ENCODE measurements around the gene SLC17A1.
A peak's percentile ranks its signal among the peaks of the same experiment; 100 is the strongest.

The SLC17A1 gene, protein sequence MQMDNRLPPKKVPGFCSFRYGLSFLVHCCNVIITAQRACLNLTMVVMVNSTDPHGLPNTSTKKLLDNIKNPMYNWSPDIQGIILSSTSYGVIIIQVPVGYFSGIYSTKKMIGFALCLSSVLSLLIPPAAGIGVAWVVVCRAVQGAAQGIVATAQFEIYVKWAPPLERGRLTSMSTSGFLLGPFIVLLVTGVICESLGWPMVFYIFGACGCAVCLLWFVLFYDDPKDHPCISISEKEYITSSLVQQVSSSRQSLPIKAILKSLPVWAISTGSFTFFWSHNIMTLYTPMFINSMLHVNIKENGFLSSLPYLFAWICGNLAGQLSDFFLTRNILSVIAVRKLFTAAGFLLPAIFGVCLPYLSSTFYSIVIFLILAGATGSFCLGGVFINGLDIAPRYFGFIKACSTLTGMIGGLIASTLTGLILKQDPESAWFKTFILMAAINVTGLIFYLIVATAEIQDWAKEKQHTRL

DNA sequence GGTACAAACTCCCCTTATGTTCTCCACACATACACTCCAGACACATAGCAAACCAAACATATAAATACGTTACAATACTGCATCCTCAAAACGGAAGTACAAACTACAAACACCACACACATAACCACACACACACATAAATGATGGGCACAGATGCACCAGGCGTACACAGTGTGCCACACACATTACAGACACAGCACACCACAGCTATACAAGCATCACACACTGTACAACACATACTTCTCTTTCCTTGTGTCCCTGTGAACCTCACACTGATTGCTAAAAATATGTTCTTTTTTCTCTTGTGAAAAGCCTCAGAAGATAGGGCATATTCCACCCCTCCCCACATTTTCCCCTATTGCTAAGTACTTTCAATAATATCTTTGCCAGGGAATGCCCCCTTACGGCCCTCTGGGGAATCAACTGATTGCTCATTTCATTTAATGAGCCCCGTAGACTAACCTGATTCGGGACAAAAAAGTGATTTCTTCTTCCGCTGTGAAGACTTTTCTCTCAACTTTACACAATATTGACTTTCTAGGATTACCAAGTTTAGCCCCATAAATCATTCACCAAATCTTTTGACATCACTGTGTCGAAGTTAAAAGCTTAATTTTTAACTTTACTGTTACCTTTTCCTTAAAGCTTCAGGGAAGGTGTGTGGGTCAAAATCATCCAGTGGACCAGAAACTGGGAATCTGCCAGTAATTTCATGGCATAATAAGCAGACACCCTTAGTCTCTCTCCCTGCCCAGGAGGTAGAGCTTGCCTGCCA, at the start of gene SLC17A1:
SLC17A1 (minus strand) TSS at position 521 of the 775 bp plus-strand sequence. CDS start 1,495 bp downstream, outside the sequence.
- FAIRE-seq = no peak

DNA sequence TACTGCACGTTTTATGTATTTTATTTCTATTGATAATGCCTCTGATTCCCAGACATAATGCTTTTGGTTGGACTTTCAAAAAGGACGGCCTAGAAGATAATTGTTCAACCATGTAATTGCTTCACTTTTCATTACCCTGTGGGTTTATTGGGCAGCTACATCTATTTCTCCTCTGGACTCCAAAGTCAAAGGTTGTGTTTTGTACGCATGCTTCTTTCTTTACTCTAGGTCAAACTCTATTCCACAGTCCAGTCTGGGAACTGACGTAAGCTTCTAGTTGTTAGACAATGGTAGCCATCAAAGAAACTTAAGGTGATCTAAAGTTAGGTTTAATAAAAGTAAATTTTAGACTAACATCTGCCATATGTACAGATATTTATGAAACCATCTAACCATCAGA, 48.7 kb upstream of the SLC17A1 start:
- FAIRE-seq = no peak

DNA sequence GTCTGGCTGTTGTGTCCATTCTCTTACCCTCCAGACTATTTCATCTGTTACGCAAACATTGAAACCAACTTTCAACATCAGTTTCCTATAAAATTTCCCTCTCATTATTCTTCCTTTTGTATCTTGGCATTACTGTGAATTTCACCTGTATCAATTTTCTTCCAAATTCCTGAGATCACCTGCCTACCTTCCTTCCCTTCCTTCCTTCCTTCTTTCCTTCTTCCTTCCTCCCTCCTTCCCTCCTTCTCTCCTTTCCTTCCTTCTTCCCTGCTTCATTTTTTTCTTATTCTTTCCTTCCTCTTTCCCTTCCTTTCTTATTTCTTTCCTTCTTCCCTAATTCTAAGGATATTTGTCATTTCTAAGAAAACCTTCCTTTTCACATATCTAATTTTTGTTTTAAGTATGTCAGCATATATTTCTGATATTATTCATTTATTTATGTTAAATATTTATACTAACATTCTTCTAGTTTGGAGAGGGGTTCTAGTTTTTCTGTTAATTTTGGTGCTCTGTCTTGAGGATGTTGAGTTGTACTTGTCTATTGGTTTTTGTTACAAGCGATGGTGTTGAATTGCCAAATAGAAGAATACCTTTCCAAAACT, 47.0 kb upstream of the SLC17A1 start:
- no peak for FAIRE-seq

DNA sequence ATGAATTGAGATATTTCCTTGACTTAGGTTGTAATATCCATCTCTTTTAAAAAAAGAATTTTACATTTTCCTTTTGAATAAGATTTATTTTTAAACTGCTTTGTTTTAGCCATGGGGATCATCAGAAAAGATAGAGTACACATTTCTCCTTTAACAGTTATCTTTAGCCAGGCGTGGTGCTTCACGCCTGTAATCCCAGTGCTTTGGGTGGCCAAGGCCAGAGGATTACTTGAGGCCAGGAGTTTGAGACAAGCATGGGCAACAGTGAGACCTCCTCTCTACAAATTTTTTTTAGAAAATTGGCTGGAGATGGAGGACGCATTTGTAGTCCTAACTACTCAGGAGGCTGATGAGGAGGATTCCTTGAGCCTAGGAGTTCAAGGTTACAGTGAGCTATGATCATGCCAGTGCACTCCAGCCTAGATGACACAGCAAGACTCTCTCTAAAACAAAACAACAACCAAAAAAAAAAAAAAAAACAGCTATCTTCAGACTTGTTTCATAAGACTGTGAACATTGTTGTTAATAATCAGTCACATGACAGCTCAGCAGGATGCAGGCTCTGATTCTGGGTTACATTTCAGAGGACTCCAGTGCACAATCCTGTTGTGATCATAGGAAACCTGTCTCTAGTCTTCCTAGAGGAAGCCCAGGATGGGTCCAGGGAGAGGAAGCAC, 44.2 kb upstream of the SLC17A1 start:
- FAIRE-seq = no peak

DNA sequence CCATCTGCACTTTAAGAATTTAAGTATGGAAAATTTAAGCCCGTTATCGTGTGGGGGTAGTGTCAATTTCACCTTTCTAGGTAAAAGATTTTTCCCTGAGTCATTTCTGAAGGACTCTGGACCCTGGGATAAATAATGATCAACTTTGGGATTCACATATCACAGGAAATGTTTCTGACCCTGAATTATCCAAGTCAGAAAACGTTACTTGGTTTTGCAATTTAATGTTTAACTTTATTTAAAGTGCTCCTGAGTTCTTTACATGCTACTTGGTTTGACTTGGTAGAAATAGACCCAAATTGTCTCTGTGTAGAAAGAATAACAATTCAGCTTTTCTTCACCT, 43.7 kb upstream of the SLC17A1 start:
- no peak for FAIRE-seq

DNA sequence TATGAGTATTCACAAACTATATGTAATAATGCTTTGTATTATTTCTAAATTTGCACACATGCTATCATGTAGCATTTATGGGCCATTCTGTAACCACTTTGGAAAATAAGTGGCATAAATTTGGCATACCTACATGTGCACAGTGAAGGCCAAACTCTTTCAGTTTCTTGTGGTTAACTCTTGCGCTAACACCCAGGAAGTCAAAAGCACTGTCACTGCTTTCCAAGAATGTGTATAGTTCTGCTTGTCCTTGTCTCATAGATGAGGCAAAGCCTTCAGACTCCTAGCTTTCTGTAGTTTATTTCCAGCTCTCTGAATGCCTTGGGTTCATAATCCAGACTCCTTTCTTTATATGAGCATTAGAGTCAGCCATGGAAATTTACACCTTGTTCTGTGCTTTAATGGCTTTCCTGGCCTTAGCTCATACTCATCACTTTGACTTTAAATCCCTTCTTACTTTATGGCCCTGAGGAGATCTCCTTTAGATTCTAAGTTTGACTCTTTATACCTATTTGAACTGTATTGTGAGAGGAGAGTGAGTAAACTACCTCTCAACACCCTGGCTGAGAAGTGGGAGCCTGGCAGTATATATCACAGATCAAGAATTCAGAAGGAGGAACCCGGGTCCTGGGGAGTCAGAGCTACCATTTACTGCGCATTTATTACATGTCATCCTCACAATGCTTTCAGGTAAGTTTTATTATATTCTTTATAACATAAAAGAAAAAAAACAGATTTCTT, 43.1 kb upstream of the SLC17A1 start:
- no peak for FAIRE-seq

DNA sequence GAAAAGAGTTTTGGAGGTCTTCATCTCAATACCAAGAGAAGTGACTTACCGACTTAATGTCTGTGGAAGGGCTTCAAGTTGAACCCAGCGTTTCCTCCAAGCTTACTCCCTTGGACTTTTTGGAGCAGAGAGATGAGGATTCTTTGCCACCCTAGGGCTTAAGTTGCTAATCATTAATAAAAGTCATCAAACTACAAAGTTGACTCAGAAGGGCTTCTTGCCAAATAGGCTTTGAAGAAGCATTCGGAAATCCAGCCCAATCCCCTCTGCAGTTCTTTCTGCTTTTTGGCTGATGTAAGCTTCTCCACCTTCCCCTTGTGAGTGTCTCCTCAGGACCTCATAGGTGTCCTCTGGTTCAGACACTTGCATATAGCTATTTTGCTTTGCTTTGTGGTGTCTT, 42.3 kb upstream of the SLC17A1 start, which contains the start of gene SLC17A3:
SLC17A3 (minus strand) TSS at position 126 of the 400 bp plus-strand sequence. CDS start 5,856 bp downstream, outside the sequence.
- FAIRE-seq = no peak

DNA sequence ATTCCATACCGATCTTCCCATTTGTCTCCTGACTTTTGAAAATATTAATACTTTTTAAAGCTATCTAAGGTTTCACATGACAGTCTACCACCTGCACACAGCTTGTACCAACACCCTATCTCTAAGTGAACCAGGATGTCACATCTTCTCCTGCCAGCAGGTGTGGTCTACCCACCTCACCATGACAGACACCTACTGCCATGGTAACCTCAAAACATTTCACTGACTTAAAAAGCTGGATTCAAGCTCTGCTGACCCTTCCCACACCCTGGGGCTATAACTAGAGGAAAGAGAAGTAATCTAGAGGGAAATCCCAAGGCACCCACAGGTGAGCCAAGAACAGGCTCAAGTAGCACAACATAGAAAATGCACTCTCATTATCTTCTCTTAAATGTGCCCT, 41.0 kb upstream of the SLC17A1 start:
- no peak for FAIRE-seq

DNA sequence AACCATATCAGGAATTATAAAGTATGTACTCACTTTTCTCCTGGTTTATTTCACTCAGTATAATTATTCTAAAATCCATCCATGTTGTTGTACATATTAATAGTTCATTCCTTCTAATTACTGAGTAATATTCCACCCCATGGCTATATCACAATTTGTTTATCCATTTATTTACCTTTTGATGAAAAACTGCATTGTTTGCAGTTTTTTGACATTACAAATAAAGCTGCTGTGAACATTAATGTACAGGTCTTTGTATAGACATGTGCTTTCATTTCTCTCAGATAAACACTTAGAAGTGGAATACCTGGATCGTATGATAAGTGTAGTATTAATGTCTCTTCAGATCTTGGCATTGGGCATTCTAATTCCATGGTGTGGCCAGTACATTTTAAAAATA, 38.0 kb upstream of the SLC17A1 start:
- FAIRE-seq = no peak

DNA sequence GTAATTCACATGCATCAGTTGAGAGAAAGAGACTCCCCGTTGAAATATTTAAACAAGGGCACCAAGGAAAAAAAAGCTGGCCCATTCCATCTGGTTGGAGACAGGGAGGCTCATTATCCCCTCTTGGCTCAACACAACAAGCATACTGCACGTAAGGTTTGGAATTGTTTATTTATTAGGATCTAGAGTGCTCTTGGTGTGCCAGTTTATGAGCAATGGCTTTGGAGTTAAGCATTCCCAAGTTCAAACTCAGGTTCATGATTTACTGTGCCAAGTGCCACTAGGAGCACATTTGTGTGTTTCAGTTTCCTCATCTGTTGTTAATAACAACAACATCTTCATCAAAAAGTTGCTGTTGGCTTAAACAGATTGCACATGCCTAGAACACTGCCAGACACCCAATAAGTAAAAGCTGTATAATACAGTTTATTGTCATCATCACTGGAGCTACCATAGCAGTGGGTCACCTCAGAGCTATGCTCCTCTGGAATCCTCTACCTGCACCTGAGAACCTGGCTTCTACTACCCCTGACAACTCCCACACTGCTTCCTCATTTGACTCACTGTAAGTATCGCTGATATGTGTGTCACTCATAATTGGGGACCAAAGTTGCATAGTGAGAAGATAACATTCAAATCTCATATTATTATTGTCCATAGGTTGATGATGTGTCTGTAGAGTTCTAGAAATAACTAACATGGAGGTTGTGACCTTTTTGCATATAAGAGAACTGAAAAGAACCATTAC, 36.8 kb upstream of the SLC17A1 start:
- FAIRE-seq = no peak

DNA sequence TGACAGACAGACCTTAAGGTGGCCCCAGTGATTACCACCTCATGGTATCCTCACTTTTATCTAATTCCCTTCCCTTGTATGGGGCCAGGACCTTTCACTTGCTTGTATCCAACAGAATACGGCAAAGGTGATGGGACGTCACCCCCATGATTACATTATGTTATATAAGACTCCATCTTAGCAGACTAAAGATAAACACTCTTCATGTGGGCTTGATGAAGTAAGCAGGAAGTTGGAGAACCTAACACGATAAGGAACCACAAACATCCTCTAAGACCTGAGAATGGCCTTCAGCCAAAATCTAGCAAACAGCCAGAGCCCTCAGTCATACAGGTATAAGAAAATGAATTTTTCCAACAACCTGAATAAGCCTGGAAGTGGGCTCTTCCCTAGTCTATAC, 34.2 kb upstream of the SLC17A1 start:
- no peak for FAIRE-seq

DNA sequence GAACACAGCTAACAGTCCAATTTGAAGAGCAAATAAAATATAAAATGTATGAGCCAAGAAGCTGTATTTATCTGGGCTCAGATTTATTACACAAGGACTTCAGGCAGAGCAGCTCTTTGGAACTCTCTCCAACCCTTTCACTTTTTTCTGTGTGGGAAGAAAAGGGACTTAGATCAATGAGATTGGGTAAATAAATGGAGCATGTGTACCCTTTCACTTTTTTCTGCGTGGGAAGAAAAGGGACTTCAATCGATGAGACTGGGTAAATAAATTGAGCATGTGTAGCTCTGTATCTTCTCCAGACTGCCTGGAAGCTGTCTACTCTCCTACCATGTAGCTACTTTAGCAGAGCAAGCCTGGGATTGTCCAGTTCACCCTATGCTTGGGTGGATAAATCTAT, 31.5 kb upstream of the SLC17A1 start:
- FAIRE-seq = no peak

DNA sequence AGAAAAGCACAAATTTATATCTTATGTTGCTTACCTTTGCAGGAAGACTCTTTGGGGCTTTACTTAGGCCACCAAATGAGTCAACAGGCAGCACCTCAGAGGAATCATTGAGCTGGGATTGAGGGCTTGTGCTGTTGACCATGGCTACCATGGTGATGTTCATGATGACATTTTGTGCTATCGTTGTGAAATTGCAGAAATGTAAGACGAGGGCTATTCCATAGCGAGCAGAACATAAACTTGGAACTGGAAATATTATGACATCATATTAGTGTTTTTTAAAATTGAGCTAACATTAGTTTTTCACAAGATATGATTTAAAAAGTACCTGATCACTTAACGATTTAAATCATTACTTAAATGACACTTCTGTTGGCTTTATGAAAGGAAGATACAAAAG, 30.3 kb upstream of the SLC17A1 start:
- no peak for FAIRE-seq

DNA sequence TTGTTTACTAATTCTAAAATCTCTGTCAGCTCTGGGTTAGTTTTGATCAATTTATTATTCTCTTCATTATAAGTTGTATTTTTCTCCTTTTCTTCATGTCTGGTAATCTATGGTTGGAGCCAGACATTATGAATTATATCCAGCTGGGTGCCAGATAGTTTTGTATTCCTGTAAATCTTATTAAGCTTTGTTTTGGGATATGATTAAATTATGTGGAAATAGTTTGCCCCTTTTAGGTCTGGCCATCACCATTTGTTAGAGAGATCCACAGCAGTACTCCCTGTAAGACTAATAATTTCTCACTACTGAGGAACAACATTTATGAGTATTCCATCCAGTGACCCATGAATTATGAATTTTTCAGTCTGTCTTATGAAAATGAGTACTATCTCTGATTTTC, 20.9 kb upstream of the SLC17A1 start:
- no peak for FAIRE-seq

DNA sequence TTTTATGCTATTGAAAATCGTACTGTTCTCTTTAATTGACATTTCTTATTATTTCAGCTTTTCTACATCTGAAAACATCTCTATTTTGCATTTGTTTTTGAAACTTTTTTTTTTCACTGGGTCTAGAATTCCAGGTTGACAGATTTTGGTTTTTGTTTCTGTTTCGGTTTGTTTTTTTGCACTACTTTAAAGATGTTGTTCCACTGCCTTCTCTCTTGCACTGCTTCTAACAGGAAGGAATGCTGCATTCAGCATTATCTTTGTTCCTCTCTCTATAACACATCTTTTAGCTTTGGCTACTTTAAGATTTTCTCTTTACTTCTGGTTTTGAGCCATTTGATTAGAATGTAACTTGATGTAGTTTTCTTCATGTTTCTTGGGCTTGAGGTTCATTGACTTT, 20.1 kb upstream of the SLC17A1 start:
- FAIRE-seq = peak; percentile 13

DNA sequence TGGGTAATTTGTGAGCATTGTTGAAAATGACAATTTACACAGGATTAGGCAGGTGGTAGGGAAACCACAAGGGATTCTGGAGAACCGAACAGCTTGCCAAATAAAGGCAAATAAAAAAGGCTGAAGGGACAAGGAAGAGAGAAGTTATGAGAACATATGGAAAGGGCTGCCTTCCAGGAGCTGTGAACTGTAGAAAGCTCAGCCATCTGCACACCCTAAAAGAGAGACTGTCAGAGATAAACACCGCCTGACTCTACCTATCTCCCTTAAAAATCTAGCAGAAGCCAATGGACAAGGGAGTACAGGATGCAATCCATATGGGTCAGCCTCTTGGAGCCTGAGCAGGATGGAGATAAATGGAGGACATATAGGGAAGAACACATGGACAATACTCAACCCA, 12.7 kb upstream of the SLC17A1 start:
- FAIRE-seq = no peak

DNA sequence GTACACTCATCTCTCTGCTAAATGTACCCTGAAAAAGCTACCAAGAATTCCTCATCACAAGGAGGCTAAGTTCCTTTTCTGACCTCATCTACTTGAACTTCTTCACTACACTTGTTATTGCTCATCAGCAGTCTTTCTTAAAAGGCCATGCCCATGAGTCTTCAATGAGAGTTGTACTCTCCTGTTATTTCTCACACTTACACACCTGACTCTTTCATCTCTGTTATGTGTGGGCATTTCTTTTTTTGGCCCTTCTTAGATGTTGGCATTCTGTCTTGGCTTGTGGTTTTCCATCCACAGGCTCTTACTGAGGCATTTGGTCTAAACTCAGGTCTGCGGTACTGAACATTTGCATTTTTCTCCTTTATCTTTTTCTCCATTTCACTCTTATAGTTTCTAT, 10.7 kb upstream of the SLC17A1 start:
- FAIRE-seq = no peak

DNA sequence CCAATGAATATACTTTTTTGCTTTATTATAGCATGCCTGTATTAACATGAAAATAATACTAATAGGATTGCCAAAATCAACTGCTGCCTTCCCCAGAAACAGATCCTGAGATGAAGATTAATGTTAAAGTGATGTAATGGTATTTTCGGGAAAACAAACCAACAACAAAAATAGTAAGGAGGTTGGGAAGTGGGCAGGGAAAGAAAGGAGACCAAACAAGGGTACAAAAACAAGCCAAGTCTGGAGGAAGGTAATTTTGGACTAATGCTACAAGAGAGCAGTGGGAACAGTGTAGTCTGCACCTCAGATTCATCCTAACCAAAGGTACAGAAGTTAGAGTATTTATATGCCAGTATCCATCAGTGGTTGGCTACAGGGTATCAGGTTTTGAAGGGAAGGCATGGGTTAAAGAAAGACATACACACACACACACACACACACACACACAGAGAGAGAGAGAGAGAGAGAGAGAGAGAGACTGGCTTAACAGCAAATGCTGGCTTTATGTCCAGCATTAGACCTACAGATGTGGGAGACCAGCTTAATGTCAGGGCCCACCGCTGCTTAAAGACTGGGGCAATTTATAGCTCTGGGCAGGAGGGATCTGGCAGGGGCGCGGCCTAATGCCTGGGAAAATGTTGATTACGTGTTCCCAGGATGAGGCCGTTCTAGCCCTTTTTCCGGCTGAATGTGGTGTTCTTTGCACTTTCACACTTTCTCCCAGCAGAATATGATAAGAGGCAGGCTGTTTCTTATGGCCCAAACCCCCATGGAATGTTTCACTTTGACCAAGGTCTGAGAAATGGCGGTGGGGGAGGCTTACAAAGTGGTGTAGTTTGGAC, 3.8 kb upstream of the SLC17A1 start:
- no peak for FAIRE-seq

DNA sequence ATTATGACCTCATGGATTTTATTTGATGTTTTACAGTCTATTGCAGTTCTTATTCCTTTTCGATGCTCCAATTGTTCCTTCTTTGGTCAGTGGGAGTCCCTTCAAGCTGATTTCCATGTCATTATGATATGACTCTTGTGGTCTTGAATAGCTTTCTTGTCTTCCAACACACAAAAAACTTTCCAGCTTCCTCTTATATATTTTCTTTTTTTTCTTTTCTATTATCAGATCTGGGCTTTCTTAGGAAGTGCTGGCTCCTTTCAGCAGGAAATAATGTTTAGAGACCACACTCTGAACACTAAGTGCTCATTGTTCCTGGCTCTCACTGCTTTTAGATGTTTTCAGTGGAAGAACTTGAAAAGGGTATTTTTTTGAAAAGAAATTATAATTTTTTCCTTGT, 3.1 kb upstream of the SLC17A1 start:
- no peak for FAIRE-seq

DNA sequence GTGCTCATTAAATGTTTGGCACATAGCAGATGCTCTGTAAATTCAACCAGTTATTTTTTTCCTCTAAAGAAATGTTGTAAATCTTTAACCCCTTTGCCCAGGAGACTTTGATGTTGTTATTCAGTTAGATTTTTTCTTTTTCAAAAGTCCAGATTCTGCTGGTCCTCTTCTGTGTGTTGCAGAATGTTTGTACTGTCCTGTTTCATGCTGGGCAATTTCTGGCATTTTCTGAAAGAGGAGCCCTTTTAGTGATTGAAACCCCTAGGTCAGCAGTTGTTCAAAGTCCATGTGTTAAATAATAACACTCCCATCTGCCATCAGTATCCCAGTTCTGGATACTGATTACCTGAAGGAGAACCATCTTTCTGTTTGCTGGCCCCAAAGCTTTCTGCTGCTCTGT, 1.3 kb upstream of the SLC17A1 start:
- FAIRE-seq = no peak

DNA sequence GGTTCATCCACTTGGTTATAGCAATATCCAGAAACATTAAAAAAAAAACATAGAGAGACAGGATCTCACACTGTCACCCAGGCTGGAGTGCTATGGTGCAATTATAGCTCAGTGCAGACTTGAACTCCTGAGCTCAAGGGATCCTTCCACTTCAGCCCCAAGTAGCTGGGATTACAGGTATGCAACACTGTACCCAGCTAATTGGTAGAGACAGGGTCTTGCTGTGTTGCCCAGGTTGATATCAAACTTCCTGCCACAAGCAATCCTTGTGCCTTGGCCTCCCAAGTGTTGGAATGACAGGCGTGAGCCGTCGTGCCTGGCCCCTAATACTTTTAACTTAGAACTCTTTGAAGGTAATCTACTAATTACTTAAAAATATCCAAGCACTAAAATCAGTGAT, 818 bp upstream of the SLC17A1 start:
- FAIRE-seq = no peak
